Psoas muscle (tissue), 8 donors: ENCODE measurements around the gene ALX1. TPM values are rescaled to one million over a fixed set of nuclear protein-coding genes. Genes with fewer than 3 reads are reported as not detected.

ENCODE experiments used
- ATAC-seq, 4 donors: fragments of 200-7000 bp; cut with Tn5 transposase; one replicate each; pipeline ENCODE4 v1.9.1; 2020; ENCODE audit warnings: moderate library complexity in 3 of 4, mild to moderate bottlenecking in 2 of 4
- DNase-seq, 2 donors: peaks; one replicate each; pipeline ENCODE4 v3.0.0-alpha.2; 2020
- H3K27ac ChIP-seq: fragments of 200-600 bp; one replicate; pipeline ENCODE4 v1.8.0; 2022
- H3K27me3 ChIP-seq, 3 donors: fragments of 200-600 bp in 1 of 3; one replicate each; pipeline versions ENCODE4 v1.6.1 to v1.8.0; 2013 to 2022; ENCODE audit warnings: low read length in 2 of 3, mild to moderate bottlenecking in 2 of 3, moderate library complexity in 1 of 3; ENCODE audit not compliant: insufficient read depth in 3 of 3
- H3K36me3 ChIP-seq, 2 donors: fragments of 200-600 bp in 1 of 2; one replicate each; pipeline versions ENCODE4 v1.6.1 to v1.8.0; 2013 to 2022; ENCODE audit warnings: low read depth in 1 of 2, mild to moderate bottlenecking in 1 of 2, moderate library complexity in 1 of 2; ENCODE audit not compliant: insufficient read depth in 1 of 2
- H3K4me1 ChIP-seq: fragments of 200-600 bp; one replicate; pipeline ENCODE4 v1.8.0; 2022
- H3K4me3 ChIP-seq: fragments of 200-600 bp; one replicate; pipeline ENCODE4 v1.8.0; 2022; ENCODE audit warnings: mild to moderate bottlenecking
- H3K9me3 ChIP-seq: fragments of 200-600 bp; one replicate; pipeline ENCODE4 v1.8.0; 2022
- WGBS, 3 donors: extraction: QIAGEN DNeasy Blood & Tissue Kit; methylation state at CpG; one replicate each; pipeline versions ENCODE4 v1.1.6 to v1.1.7; 2013; 5-methylcytosine and 5-hydroxymethylcytosine counted together
- intact Hi-C, 2 donors: fragments of 100-400 bp; cut with DNase I; formaldehyde crosslinking; loops; one replicate each; pipeline versions ENCODE4 v1.11.0 to v1.14.2; 2022
- polyA plus RNA-seq, 3 donors: library from polyadenylated mRNA; stranded (reverse); fragments of 200-250 nt; gene quantifications; one replicate each; pipeline ENCODE4 v1.2.3, GENCODE V29; 2013
- total RNA-seq, 4 donors: library from RNA; stranded (reverse); fragmentation: NEBNext Ultra II Directional in 2 of 4; extraction: Animal tissue kit (Norgen Biotek cat#: 25700) in 2 of 4; gene quantifications; one replicate each; pipeline versions ENCODE4 v1.2.1 to v1.2.4, GENCODE V29; 2021 to 2023
- TF ChIP-seq, protein P1 (sequence below): fragments of 200-600 bp; IDR thresholded peaks from one replicate; pipeline ENCODE4 v1.8.0; 2022; ENCODE audit warnings: antibody characterized with exemption
- donor health status: healthy with polysubstance abuse.
- donor health status: DM: no; HTN: no; CAD: no; lungs with moderate emphysema.
- donor health status: Bipolar disorder and iron deficiency.
- donor health status: healthy.
- donor health status: DM: yes; HTN: yes; CAD: no.
- donor health status: DM: no; HTN: no; CAD: no.
- donor health status: DM: no; HTN: no; CAD: no.
- donor health status: DM: yes; HTN: yes; CAD: no.

ALX1 gene
- total and polyA plus RNA-seq, 7 donors = 0.11 to 0.36 (median 0.19) TPM; not detected in 4

- TF ChIP-seq, protein P1, sequence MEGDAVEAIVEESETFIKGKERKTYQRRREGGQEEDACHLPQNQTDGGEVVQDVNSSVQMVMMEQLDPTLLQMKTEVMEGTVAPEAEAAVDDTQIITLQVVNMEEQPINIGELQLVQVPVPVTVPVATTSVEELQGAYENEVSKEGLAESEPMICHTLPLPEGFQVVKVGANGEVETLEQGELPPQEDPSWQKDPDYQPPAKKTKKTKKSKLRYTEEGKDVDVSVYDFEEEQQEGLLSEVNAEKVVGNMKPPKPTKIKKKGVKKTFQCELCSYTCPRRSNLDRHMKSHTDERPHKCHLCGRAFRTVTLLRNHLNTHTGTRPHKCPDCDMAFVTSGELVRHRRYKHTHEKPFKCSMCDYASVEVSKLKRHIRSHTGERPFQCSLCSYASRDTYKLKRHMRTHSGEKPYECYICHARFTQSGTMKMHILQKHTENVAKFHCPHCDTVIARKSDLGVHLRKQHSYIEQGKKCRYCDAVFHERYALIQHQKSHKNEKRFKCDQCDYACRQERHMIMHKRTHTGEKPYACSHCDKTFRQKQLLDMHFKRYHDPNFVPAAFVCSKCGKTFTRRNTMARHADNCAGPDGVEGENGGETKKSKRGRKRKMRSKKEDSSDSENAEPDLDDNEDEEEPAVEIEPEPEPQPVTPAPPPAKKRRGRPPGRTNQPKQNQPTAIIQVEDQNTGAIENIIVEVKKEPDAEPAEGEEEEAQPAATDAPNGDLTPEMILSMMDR = no peak
- no peaks in the 10 kb centered on the region for H3K4me1 ChIP-seq
- H3K9me3 ChIP-seq = no peaks in the 10 kb centered on the region
- H3K36me3 ChIP-seq = no peaks in the 10 kb centered on the region
- DNase-seq (peak in 1 of 2 donors; percentile 27), ATAC-seq (no peak)
- H3K4me3 ChIP-seq = no peak overlapping the region
- peaks cover 3 to 54% (median 17%) of the 10 kb centered on the region in 3 donors for H3K27me3 ChIP-seq
- intact Hi-C loops = no loop called here
- 8 to 19% (median 15%) methylated on average over 37 of the region's 37 CpGs for WGBS, 3 donors
- H3K27ac ChIP-seq = no peak overlapping the region
Measured at GRCh38 chr12:85273381-85274314, 6.4 kb upstream of the ALX1 start.

DNA sequence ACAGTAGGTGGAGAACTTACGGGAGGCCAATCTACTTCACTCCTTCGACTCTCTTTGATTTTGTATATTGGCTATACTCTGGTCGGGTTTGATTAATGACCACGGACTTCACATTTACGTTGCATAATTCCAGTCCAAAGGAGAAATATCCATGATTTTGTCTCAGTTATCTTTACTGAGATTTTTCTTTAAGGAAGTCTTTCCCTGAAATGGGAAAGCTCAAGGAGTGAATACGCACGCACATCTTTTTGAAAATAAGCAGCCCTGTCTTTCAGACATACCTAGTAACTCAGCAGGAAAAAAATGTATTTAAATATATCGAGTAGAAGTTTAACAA, 5.7 kb upstream of the ALX1 start:
- H3K4me3 ChIP-seq = no peak overlapping the region
- intact Hi-C loops = no loop called here
- TF ChIP-seq, protein P1 = no peak
- peaks cover 3 to 60% (median 21%) of the 10 kb centered on the region in 3 donors for H3K27me3 ChIP-seq
- 28 to 41% (median 40%) methylated on average over 8 of the region's 8 CpGs for WGBS, 3 donors
- no peak overlapping the region for H3K27ac ChIP-seq
- no peaks in the 10 kb centered on the region for H3K36me3 ChIP-seq
- H3K9me3 ChIP-seq = no peaks in the 10 kb centered on the region
- DNase-seq (no peak), ATAC-seq (no peak)
- H3K4me1 ChIP-seq = no peaks in the 10 kb centered on the region

GRCh38 chr12:85275374-85275773, 4.6 kb upstream of the ALX1 start:
- Histone ChIP-seq H3K4me1 (no peaks in the 10 kb centered on the region), H3K27me3 (peaks cover 3 to 71% (median 26%) of the 10 kb centered on the region in 3 donors), H3K36me3 (no peaks in the 10 kb centered on the region), H3K9me3 (no peaks in the 10 kb centered on the region), H3K27ac (no peak overlapping the region), H3K4me3 (no peak overlapping the region)
- intact Hi-C loops = no loop called here
- DNase-seq = no peak
- TF ChIP-seq, protein P1 = no peak
- no peak for ATAC-seq
- 19 to 33% (median 22%) methylated on average over 2 of the region's 2 CpGs for WGBS, 3 donors

GRCh38 chr12:85277191-85277590, 2.8 kb upstream of the ALX1 start:
- H3K36me3 ChIP-seq = no peaks in the 10 kb centered on the region
- no peak overlapping the region for H3K4me3 ChIP-seq
- peaks cover 3 to 85% (median 27%) of the 10 kb centered on the region in 3 donors for H3K27me3 ChIP-seq
- TF ChIP-seq, protein P1 = no peak
- DNase-seq (no peak), ATAC-seq (no peak)
- intact Hi-C loops = no loop called here
- 18 to 22% (median 19%) methylated on average over 3 of the region's 3 CpGs for WGBS, 3 donors
- no peak overlapping the region for H3K27ac ChIP-seq
- no peaks in the 10 kb centered on the region for H3K9me3 ChIP-seq
- no peaks in the 10 kb centered on the region for H3K4me1 ChIP-seq
